K562 (cell line): ENCODE measurements around the gene CNOT11. TPM values are rescaled to one million over a fixed set of nuclear protein-coding genes. Genes with fewer than 3 reads are reported as not detected.
A peak's percentile ranks its signal among the peaks of the same experiment; 100 is the strongest.

ENCODE experiments used
- ADNP ChIP-seq: fragments of 200-800 bp; sonication (Bioruptor generic); IDR thresholded peaks from 2 replicates; pipeline ENCODE4 v1.6.1; 2016; ENCODE audit warnings: missing genetic modification characterization, missing compliant biosample characterization
- CEBPG ChIP-seq, 3 experiments: fragments of 200-800 bp in 1 of 3; sonication (Bioruptor generic) in 1 of 3; sonication (generic) in 1 of 3; formaldehyde crosslinking in 1 of 3; IDR thresholded peaks in 2 of 3; conservative IDR thresholded peaks in 1 of 3; 2 replicates each; pipeline versions ENCODE4 v1.6.1 to v1.8.0; 2016 to 2022; ENCODE audit warnings: missing compliant biosample characterization in 2 of 3, missing genetic modification characterization in 2 of 3, mild to moderate bottlenecking in 1 of 3, missing genetic modification reagents in 1 of 3
- CREM ChIP-seq: IDR thresholded peaks from 2 replicates; pipeline ENCODE4 v1.6.1; 2014; ENCODE audit warnings: antibody characterized with exemption, low read depth
- CTBP1 ChIP-seq: fragments of 450-650 bp; IDR thresholded peaks from 2 replicates; pipeline ENCODE4 v1.6.1; 2016; ENCODE audit warnings: borderline replicate concordance
- HSF4 ChIP-seq: fragments of 250-450 bp; sonication (Bioruptor Pico); IDR thresholded peaks from 2 replicates; pipeline ENCODE4 v2.1.2; 2022; ENCODE audit warnings: mild to moderate bottlenecking, moderate library complexity, borderline replicate concordance
- PTRF ChIP-seq: fragments of 450-650 bp; IDR thresholded peaks from 2 replicates; pipeline ENCODE4 v1.6.1; 2016; ENCODE audit warnings: mild to moderate bottlenecking, missing genetic modification characterization, missing compliant biosample characterization
- SLC30A9 ChIP-seq: fragments of 250-450 bp; sonication (Bioruptor Pico); IDR thresholded peaks from 2 replicates; pipeline ENCODE4 v1.8.0; 2022; ENCODE audit warnings: mild to moderate bottlenecking, moderate library complexity
- SMARCC2 ChIP-seq: fragments of 450-650 bp; IDR thresholded peaks from 2 replicates; pipeline ENCODE4 v1.6.1; 2017; ENCODE audit warnings: antibody characterized with exemption, moderate library complexity, mild to moderate bottlenecking, low read depth
- SNRNP70 ChIP-seq: fragments of 200-400 bp; formaldehyde crosslinking; optimal IDR thresholded peaks from 2 replicates; pipeline ENCODE3; 2017; ENCODE audit warnings: low read depth, low read length
- U2AF1 ChIP-seq: fragments of 200-400 bp; formaldehyde crosslinking; optimal IDR thresholded peaks from 2 replicates; pipeline ENCODE3; 2017; ENCODE audit warnings: mild to moderate bottlenecking, low read depth, low read length, moderate library complexity
- ZBTB26 ChIP-seq: fragments of 450-650 bp; formaldehyde crosslinking; IDR thresholded peaks from 2 replicates; pipeline ENCODE4 v1.4.0; 2022; ENCODE audit warnings: missing genetic modification characterization
- ZC3H8 ChIP-seq: fragments of 450-650 bp; IDR thresholded peaks from 2 replicates; pipeline ENCODE4 v1.6.1; 2017
- ZMIZ1 ChIP-seq, 2 experiments: fragments of 150-350 bp in 1 of 2; IDR thresholded peaks; 2 replicates each; pipeline ENCODE4 v1.6.1; 2012 to 2016; ENCODE audit warnings: low read depth in 2 of 2, low read length in 2 of 2, mild to moderate bottlenecking in 1 of 2, moderate library complexity in 1 of 2
- ZNF197 ChIP-seq: fragments of 200-800 bp; sonication (Bioruptor generic); IDR thresholded peaks from 2 replicates; pipeline ENCODE4 v1.6.1; 2016; ENCODE audit warnings: low read depth, missing genetic modification characterization, missing compliant biosample characterization
- ZNF277 ChIP-seq: fragments of 250-450 bp; sonication (Bioruptor Pico); IDR thresholded peaks from 2 replicates; pipeline ENCODE4 v1.8.0; 2022; ENCODE audit warnings: inconsistent platforms, mild to moderate bottlenecking, moderate library complexity, borderline replicate concordance
- ZNF3 ChIP-seq: fragments of 250-450 bp; sonication (Bioruptor Pico); IDR thresholded peaks from 2 replicates; pipeline ENCODE4 v1.5.0; 2021; ENCODE audit warnings: mild to moderate bottlenecking, moderate library complexity
- ZNF347 ChIP-seq: fragments of 450-650 bp; formaldehyde crosslinking; IDR thresholded peaks from 2 replicates; pipeline ENCODE4 v1.4.0; 2020; ENCODE audit warnings: low read depth, mild to moderate bottlenecking, moderate library complexity
- polyA plus RNA-seq, 8 experiments: library from polyadenylated mRNA; depleted of rRNA in 4 of 8; stranded (reverse) in 5 of 8; unstranded in 3 of 8; fragments of >200 nt; fragmentation: Nextera tagmentation in 2 of 8; fragmentation: Illumina TruSeq in 1 of 8; extraction: Ambion mirVana in 2 of 8; extraction: Trizol in 1 of 8; gene quantifications; 2 replicates each; pipeline versions ENCODE4 v1.2.1 to v1.2.3, GENCODE V29; 2011 to 2014; ENCODE audit warnings: inconsistent platforms in 1 of 8, missing spikeins in 1 of 8
- total RNA-seq, 7 experiments: library from RNA; depleted of rRNA in 6 of 7; stranded (reverse); fragments of >200 nt in 6 of 7; fragmentation: Illumina TruSeq in 2 of 7; extraction: Trizol in 2 of 7; gene quantifications; 2 replicates each; pipeline versions ENCODE4 v1.2.1 to v1.2.3, GENCODE V29; 2011 to 2021; ENCODE audit warnings: low replicate concordance in 1 of 7
- TF ChIP-seq, protein P1 (sequence below): fragments of 150-350 bp; IDR thresholded peaks from 2 replicates; pipeline ENCODE4 v1.6.1; 2014; ENCODE audit warnings: low read depth, mild to moderate bottlenecking, low read length, borderline replicate concordance

Gene CNOT11
- total and polyA plus RNA-seq, 9 of the 15 experiments (the other 6 are each of a cell fraction or from before 2014, with no cell fraction given), result 12.7 to 163 (median 64.2) TPM

DNA sequence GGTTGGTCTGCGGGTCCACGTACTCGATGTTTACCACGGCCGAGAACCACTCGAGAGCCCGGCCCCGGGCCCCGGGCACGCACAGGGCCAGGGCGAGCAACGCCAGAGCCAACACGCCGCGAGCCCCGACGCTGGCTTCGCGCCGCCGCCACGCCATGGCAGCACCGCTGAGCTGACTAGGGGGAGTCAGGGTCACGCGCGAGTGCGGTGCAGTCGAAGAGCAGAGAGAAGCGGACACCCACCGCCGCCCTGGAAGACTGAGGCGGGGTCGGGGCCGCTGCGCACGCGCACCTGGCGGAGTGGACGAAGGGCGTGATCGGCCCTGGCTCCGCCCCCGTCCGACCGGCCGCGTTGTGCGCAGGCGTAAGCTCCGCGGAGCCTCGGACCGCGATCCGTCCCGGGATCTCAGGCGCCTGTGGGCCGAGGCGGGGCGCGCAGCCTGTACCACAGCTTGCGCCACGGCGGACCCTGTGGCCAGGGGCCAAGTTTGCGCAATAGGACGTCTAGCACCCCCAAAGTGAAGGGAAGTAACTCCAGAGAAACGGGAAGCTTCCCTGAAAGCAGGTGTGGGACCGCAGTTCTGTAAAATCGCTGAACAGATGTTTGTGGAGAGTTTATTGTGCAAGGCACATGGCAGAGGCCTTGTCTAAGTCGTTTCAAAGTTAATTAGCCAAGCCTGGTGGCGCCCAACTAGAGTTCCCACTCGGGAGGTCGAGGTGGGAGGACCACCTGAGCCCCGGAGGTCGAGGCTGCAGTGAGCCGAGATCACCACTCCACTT lies 55.9 kb downstream of the CNOT11 start, which contains the start of gene RNF149 (continued):
- TF ChIP-seq CTBP1 (peak; percentile 77), CEBPG (CRISPR knock-in tag; IDR thresholded peaks at IDR 0.05) (peak; percentile 98), CEBPG (tag; conservative IDR thresholded peaks at IDR 0.05 in 1 of 2, IDR thresholded peaks at IDR 0.05 in 1 of 2) (peak; percentile 92 to 97), U2AF1 (peak; percentile 44), ADNP (no peak), ZMIZ1 (IDR thresholded peaks at IDR 0.05; ENCODE audit: low read depth in 2 of 2, low read length in 2 of 2) (no peak), ZNF3 (no peak), SNRNP70 (no peak), ZNF277 (CRISPR knock-in tag) (no peak), SMARCC2 (no peak; the same call in 1 of the 2 replicates), ZBTB26 (CRISPR knock-in tag) (no peak), ZC3H8 (no peak), PTRF (tag) (no peak), ZNF347 (CRISPR knock-in tag) (no peak), SLC30A9 (CRISPR knock-in tag) (no peak), CREM (peak; percentile 60), ZNF197 (CRISPR knock-in tag) (no peak), HSF4 (no peak)
- TF ChIP-seq, protein P1, sequence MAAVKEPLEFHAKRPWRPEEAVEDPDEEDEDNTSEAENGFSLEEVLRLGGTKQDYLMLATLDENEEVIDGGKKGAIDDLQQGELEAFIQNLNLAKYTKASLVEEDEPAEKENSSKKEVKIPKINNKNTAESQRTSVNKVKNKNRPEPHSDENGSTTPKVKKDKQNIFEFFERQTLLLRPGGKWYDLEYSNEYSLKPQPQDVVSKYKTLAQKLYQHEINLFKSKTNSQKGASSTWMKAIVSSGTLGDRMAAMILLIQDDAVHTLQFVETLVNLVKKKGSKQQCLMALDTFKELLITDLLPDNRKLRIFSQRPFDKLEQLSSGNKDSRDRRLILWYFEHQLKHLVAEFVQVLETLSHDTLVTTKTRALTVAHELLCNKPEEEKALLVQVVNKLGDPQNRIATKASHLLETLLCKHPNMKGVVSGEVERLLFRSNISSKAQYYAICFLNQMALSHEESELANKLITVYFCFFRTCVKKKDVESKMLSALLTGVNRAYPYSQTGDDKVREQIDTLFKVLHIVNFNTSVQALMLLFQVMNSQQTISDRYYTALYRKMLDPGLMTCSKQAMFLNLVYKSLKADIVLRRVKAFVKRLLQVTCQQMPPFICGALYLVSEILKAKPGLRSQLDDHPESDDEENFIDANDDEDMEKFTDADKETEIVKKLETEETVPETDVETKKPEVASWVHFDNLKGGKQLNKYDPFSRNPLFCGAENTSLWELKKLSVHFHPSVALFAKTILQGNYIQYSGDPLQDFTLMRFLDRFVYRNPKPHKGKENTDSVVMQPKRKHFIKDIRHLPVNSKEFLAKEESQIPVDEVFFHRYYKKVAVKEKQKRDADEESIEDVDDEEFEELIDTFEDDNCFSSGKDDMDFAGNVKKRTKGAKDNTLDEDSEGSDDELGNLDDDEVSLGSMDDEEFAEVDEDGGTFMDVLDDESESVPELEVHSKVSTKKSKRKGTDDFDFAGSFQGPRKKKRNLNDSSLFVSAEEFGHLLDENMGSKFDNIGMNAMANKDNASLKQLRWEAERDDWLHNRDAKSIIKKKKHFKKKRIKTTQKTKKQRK, result no peak
